GM23338 (cell line): ENCODE measurements around the gene STK32C. TPM values are rescaled to one million over a fixed set of nuclear protein-coding genes. Genes with fewer than 3 reads are reported as not detected.

Experiments used
- ATAC-seq: fragments of 200-7000 bp; cut with Tn5 transposase; 3 replicates; pipeline ENCODE4 v1.9.1; 2020
- DNase-seq: peaks from one replicate; pipeline ENCODE4 v3.0.0-alpha.2; 2015; ENCODE audit warnings: low spot score
- H2AFZ ChIP-seq: fragments of 200-600 bp; sonication (generic); 2 replicates; pipeline ENCODE4 v1.8.0; 2016; ENCODE audit warnings: antibody characterized with exemption, mild to moderate bottlenecking, moderate library complexity
- H3F3A ChIP-seq: fragments of 200-600 bp; sonication (generic); replicated peaks from 2 replicates; pipeline ENCODE4 v1.8.0; 2017; ENCODE audit warnings: antibody characterized with exemption, mixed run types, low read depth
- H3K27ac ChIP-seq: fragments of 200-600 bp; sonication (generic); 2 replicates; pipeline ENCODE4 v1.6.1; 2016; ENCODE audit warnings: low read depth
- H3K27me3 ChIP-seq: fragments of 200-600 bp; sonication (generic); 2 replicates; pipeline ENCODE4 v1.8.0; 2016; ENCODE audit warnings: mild to moderate bottlenecking, mixed run types, moderate library complexity; ENCODE audit not compliant: insufficient read depth
- H3K36me3 ChIP-seq: fragments of 200-600 bp; sonication (generic); 2 replicates; pipeline ENCODE4 v1.8.0; 2016; ENCODE audit warnings: mild to moderate bottlenecking; ENCODE audit not compliant: insufficient read depth
- H3K4me1 ChIP-seq: fragments of 200-600 bp; sonication (generic); 2 replicates; pipeline ENCODE4 v1.8.0; 2016; ENCODE audit warnings: mild to moderate bottlenecking, moderate library complexity; ENCODE audit not compliant: insufficient read depth
- H3K4me2 ChIP-seq: fragments of 200-600 bp; sonication (generic); 2 replicates; pipeline ENCODE4 v1.7.1; 2017; ENCODE audit warnings: mixed run types
- H3K4me3 ChIP-seq: fragments of 200-600 bp; sonication (generic); 2 replicates; pipeline ENCODE4 v1.6.1; 2016; ENCODE audit warnings: mixed run types
- H3K79me2 ChIP-seq: fragments of 200-600 bp; sonication (generic); replicated peaks from 2 replicates; pipeline ENCODE4 v1.8.0; 2017; ENCODE audit warnings: mild to moderate bottlenecking; ENCODE audit not compliant: insufficient read depth
- H3K9me2 ChIP-seq: fragments of 200-600 bp; sonication (generic); 2 replicates; pipeline ENCODE4 v1.8.0; 2017; ENCODE audit not compliant: insufficient read depth
- H4K20me1 ChIP-seq: fragments of 200-600 bp; sonication (generic); replicated peaks from 2 replicates; pipeline ENCODE4 v1.8.0; 2017; ENCODE audit warnings: mild to moderate bottlenecking; ENCODE audit not compliant: insufficient read depth
- H3K27ac Mint-ChIP-seq: 2 replicates; pipeline ENCODE4 v1.8.0; 2020; ENCODE audit warnings: inconsistent platforms, mild to moderate bottlenecking, moderate library complexity, mixed read lengths
- H3K27me3 Mint-ChIP-seq: 3 replicates; pipeline ENCODE4 v1.8.0; 2022; ENCODE audit warnings: low read depth, mild to moderate bottlenecking, moderate library complexity, mixed read lengths, inconsistent platforms; ENCODE audit not compliant: insufficient read depth, poor library complexity
- H3K36me3 Mint-ChIP-seq: 3 replicates; pipeline ENCODE4 v1.8.0; 2021; ENCODE audit warnings: low read depth, mild to moderate bottlenecking, inconsistent platforms, moderate library complexity, mixed read lengths
- H3K4me1 Mint-ChIP-seq: 3 replicates; pipeline ENCODE4 v1.8.0; 2020; ENCODE audit warnings: mild to moderate bottlenecking, inconsistent platforms, mixed read lengths
- H3K4me3 Mint-ChIP-seq: 3 replicates; pipeline ENCODE4 v1.8.0; 2021; ENCODE audit warnings: moderate library complexity, mild to moderate bottlenecking, inconsistent platforms, mixed read lengths
- H3K9me3 Mint-ChIP-seq: 3 replicates; pipeline ENCODE4 v1.8.0; 2020; ENCODE audit warnings: moderate library complexity, mild to moderate bottlenecking, inconsistent platforms, mixed read lengths
- CREB1 ChIP-seq: fragments of 250-450 bp; sonication (Bioruptor Pico); IDR thresholded peaks from 2 replicates; pipeline ENCODE4 v1.5.0; 2020; ENCODE audit warnings: low read depth, mild to moderate bottlenecking, moderate library complexity
- CTCF ChIP-seq, 2 experiments: fragments of 200-600 bp in 1 of 2; sonication (generic) in 1 of 2; conservative IDR thresholded peaks; 2 replicates each; pipeline versions ENCODE4 v1.5.1 to v1.6.1; 2016 to 2017; ENCODE audit warnings: antibody characterized with exemption in 2 of 2, low read depth in 2 of 2, mild to moderate bottlenecking in 2 of 2, moderate library complexity in 1 of 2
- ETS1 ChIP-seq: IDR thresholded peaks from 2 replicates; pipeline ENCODE4 v1.6.1; 2016; ENCODE audit warnings: antibody characterized with exemption
- EZH2 ChIP-seq: fragments of 200-600 bp; sonication (generic); IDR thresholded peaks from one replicate; pipeline ENCODE4 v1.8.0; 2017; ENCODE audit warnings: antibody characterized with exemption, mild to moderate bottlenecking, low read depth; ENCODE audit not compliant: unreplicated experiment
- EZH2phosphoT487 ChIP-seq: fragments of 200-600 bp; sonication (generic); IDR thresholded peaks from one replicate; pipeline ENCODE4 v1.8.1; 2018; ENCODE audit warnings: antibody characterized with exemption; ENCODE audit not compliant: unreplicated experiment
- NANOG ChIP-seq: IDR thresholded peaks from 2 replicates; pipeline ENCODE4 v1.6.1; 2016; ENCODE audit warnings: antibody characterized with exemption, borderline replicate concordance
- POLR2AphosphoS5 ChIP-seq: IDR thresholded peaks from 2 replicates; pipeline ENCODE4 v1.6.1; 2016; ENCODE audit warnings: antibody characterized with exemption, low read depth
- REST ChIP-seq: IDR thresholded peaks from one replicate; pipeline ENCODE4 v1.6.1; 2018; ENCODE audit warnings: antibody characterized with exemption; ENCODE audit not compliant: unreplicated experiment
- STAT1 ChIP-seq: IDR thresholded peaks from one replicate; pipeline ENCODE4 v1.6.1; 2016; ENCODE audit warnings: antibody characterized with exemption; ENCODE audit not compliant: unreplicated experiment
- ZNF114 ChIP-seq: fragments of 250-450 bp; sonication (Bioruptor Pico); IDR thresholded peaks from 2 replicates; pipeline ENCODE4 v1.5.0; 2020; ENCODE audit warnings: mild to moderate bottlenecking, moderate library complexity
- ZNF331 ChIP-seq: fragments of 250-450 bp; sonication (Bioruptor Pico); IDR thresholded peaks from 2 replicates; pipeline ENCODE4 v1.5.0; 2020; ENCODE audit warnings: low read depth, mild to moderate bottlenecking, moderate library complexity
- polyA plus RNA-seq: library from polyadenylated mRNA; unstranded; fragments of >200 nt; fragmentation: Nextera tagmentation; extraction: Ambion mirVana; gene quantifications from 2 replicates; pipeline ENCODE4 v1.2.1, GENCODE V29; 2016
- total RNA-seq: library from RNA; depleted of rRNA; stranded (reverse); fragments of >200 nt; shearing (Covaris generic); gene quantifications from 2 replicates; pipeline ENCODE4 v1.2.3, GENCODE V29; 2014

The STK32C gene
- total and polyA plus RNA-seq, 2 experiments from 2014 or later = 10.2 to 20.5 TPM

- no peak overlapping the region; the same call in 1 of the 2 replicates for H3K27ac Mint-ChIP-seq
- no peak overlapping the region for H3K27ac ChIP-seq
These were observed 31.0 kb downstream of the STK32C start for GRCh38 chr10:132276706-132277105.

GRCh38 chr10:132276179-132276675, 31.5 kb downstream of the STK32C start:
- H3K4me2 ChIP-seq = no peak overlapping the region
- peaks cover 4% of the 10 kb centered on the region; the same call in 2 of the 3 replicates for H3K4me1 Mint-ChIP-seq
- H3K27me3 ChIP-seq = no peaks in the 10 kb centered on the region
- H3K36me3 ChIP-seq = no peaks in the 10 kb centered on the region
- H4K20me1 ChIP-seq = no peaks in the 10 kb centered on the region
- no peaks in the 10 kb centered on the region for H3K4me1 ChIP-seq
- no peaks in the 10 kb centered on the region for H3K9me2 ChIP-seq
- no peak overlapping the region for H3K4me3 Mint-ChIP-seq
- H3K79me2 ChIP-seq = no peaks in the 10 kb centered on the region
- H2AFZ ChIP-seq = no peak overlapping the region
- no peak overlapping the region for H3K27ac ChIP-seq
- H3K9me3 Mint-ChIP-seq = no peaks in the 10 kb centered on the region; the same call in 2 of the 3 replicates
- no peak overlapping the region for H3K27ac Mint-ChIP-seq
- ATAC-seq (no peak), DNase-seq (no peak)
- H3F3A ChIP-seq = no peaks in the 10 kb centered on the region
- H3K36me3 Mint-ChIP-seq = no peaks in the 10 kb centered on the region; the same call in 2 of the 3 replicates
- no peak overlapping the region for H3K4me3 ChIP-seq
- peaks cover 23% of the 10 kb centered on the region for H3K27me3 Mint-ChIP-seq
- no peak for TF ChIP-seq REST
- TF ChIP-seq ZNF331 (CRISPR knock-in tag) = no peak
- TF ChIP-seq STAT1 = no peak
- TF ChIP-seq POLR2AphosphoS5 = no peak
- no peak for TF ChIP-seq EZH2phosphoT487
- no peak for TF ChIP-seq EZH2
- no peak for TF ChIP-seq CREB1 (CRISPR knock-in tag)
- TF ChIP-seq ZNF114 (CRISPR knock-in tag) = no peak
- no peak for TF ChIP-seq NANOG
- no peak for TF ChIP-seq ETS1
- no peak for TF ChIP-seq CTCF (conservative IDR thresholded peaks at IDR 0.05; ENCODE audit: low read depth in 2 of 2)

More at GRCh38 chr10:132276706-132277105, 31.0 kb downstream of the STK32C start:
- H3K4me1 ChIP-seq = no peaks in the 10 kb centered on the region
- H3F3A ChIP-seq = no peaks in the 10 kb centered on the region
- no peak for ATAC-seq
- no peaks in the 10 kb centered on the region for H3K36me3 ChIP-seq
- H3K4me3 ChIP-seq = no peak overlapping the region
- no peak overlapping the region for H2AFZ ChIP-seq
- no peaks in the 10 kb centered on the region; the same call in 2 of the 3 replicates for H3K9me3 Mint-ChIP-seq
- H3K27me3 ChIP-seq = no peaks in the 10 kb centered on the region
- no peak overlapping the region for H3K4me2 ChIP-seq
- no peaks in the 10 kb centered on the region; the same call in 2 of the 3 replicates for H3K36me3 Mint-ChIP-seq
- peaks cover 24% of the 10 kb centered on the region for H3K27me3 Mint-ChIP-seq
- no peak overlapping the region for H3K4me3 Mint-ChIP-seq
- no peaks in the 10 kb centered on the region for H3K79me2 ChIP-seq
- TF ChIP-seq POLR2AphosphoS5 = no peak
- no peaks in the 10 kb centered on the region for H4K20me1 ChIP-seq
- no peaks in the 10 kb centered on the region for H3K9me2 ChIP-seq
- DNase-seq = no peak
- peaks cover 4% of the 10 kb centered on the region; the same call in 2 of the 3 replicates for H3K4me1 Mint-ChIP-seq
